Ishikawa (cell line): ENCODE results near the gene IL6R.
A peak's percentile ranks its signal among the peaks of the same experiment; 100 is the strongest.

ENCODE experiments used
- CEBPB ChIP-seq: IDR thresholded peaks from 2 replicates; pipeline ENCODE4 v1.6.1; 2012
- CREB1 ChIP-seq: IDR thresholded peaks from 2 replicates; pipeline ENCODE4 v1.6.1; 2012; ENCODE audit warnings: low read depth
- EGR1 ChIP-seq: IDR thresholded peaks from 2 replicates; pipeline ENCODE4 v1.6.1; 2012
- EP300 ChIP-seq: IDR thresholded peaks from 2 replicates; pipeline ENCODE4 v1.6.1; 2012; ENCODE audit warnings: borderline replicate concordance
- FOXM1 ChIP-seq: IDR thresholded peaks from 2 replicates; pipeline ENCODE4 v1.6.1; 2012; ENCODE audit warnings: low read depth, borderline replicate concordance
- MAX ChIP-seq: IDR thresholded peaks from 2 replicates; pipeline ENCODE4 v1.6.1; 2012
- NFIC ChIP-seq: IDR thresholded peaks from 2 replicates; pipeline ENCODE4 v1.6.1; 2012
- RAD21 ChIP-seq: IDR thresholded peaks from 2 replicates; pipeline ENCODE4 v1.6.1; 2012; ENCODE audit warnings: low read depth
- TAF1 ChIP-seq: IDR thresholded peaks from 2 replicates; pipeline ENCODE4 v1.6.1; 2012; ENCODE audit warnings: low read depth, mild to moderate bottlenecking
- TCF12 ChIP-seq: IDR thresholded peaks from 2 replicates; pipeline ENCODE4 v1.6.1; 2012; ENCODE audit warnings: low read depth
- TEAD4 ChIP-seq: IDR thresholded peaks from 2 replicates; pipeline ENCODE4 v1.6.1; 2012
- USF1 ChIP-seq: IDR thresholded peaks from 2 replicates; pipeline ENCODE4 v1.6.1; 2012
- YY1 ChIP-seq: IDR thresholded peaks from 2 replicates; pipeline ENCODE4 v1.6.1; 2012; ENCODE audit warnings: low read depth
- ZBTB7A ChIP-seq: IDR thresholded peaks from 2 replicates; pipeline ENCODE4 v1.6.1; 2012; ENCODE audit warnings: low read depth
- TF ChIP-seq, protein P1 (sequence below): IDR thresholded peaks from 2 replicates; pipeline ENCODE4 v1.6.1; 2012; ENCODE audit warnings: low read depth, mild to moderate bottlenecking

Gene IL6R

DNA sequence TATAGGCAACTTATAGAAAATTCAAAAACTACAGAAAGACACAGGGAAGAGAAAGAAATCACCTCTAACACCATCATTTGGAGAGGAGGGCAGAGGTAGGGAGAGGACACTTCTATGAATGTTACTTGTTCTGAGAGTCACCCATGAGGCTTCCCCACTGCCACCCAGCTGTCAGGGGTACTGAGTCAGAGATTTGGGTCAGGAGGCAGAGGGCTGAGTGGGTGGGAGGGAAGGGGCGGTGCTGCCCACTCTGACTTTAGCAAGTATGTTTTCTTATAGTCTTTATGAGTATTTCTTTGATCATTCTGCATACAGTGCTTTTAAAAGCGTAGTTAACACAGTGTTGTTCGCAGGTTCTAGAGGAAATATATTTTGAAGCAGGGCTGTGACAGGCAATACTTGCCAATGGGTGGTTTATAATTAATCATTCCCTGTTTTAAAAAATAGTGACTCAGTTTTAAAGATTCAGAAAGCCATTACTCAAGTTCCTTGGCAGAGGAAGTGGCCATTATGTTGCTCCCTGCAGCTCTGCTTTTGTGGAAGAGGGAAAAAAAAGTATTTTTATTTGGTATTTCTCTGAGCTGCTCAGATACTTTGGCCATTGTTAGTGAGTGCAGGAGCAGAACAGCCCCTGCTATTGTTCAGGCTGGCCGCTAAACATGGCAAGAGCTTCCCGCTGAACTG, 18.3 kb downstream of the IL6R start:
- TF ChIP-seq TAF1 (no peak), ZBTB7A (no peak), USF1 (no peak), TCF12 (peak; percentile 82), CREB1 (no peak), RAD21 (no peak), EGR1 (no peak), MAX (no peak), EP300 (peak; percentile 81), TEAD4 (peak; percentile 58; the same call in 1 of the 2 replicates), YY1 (peak; percentile 63; the same call in 1 of the 2 replicates), NFIC (peak; percentile 91), CEBPB (no peak), FOXM1 (peak; percentile 80; the same call in 1 of the 2 replicates)
- TF ChIP-seq, protein P1, sequence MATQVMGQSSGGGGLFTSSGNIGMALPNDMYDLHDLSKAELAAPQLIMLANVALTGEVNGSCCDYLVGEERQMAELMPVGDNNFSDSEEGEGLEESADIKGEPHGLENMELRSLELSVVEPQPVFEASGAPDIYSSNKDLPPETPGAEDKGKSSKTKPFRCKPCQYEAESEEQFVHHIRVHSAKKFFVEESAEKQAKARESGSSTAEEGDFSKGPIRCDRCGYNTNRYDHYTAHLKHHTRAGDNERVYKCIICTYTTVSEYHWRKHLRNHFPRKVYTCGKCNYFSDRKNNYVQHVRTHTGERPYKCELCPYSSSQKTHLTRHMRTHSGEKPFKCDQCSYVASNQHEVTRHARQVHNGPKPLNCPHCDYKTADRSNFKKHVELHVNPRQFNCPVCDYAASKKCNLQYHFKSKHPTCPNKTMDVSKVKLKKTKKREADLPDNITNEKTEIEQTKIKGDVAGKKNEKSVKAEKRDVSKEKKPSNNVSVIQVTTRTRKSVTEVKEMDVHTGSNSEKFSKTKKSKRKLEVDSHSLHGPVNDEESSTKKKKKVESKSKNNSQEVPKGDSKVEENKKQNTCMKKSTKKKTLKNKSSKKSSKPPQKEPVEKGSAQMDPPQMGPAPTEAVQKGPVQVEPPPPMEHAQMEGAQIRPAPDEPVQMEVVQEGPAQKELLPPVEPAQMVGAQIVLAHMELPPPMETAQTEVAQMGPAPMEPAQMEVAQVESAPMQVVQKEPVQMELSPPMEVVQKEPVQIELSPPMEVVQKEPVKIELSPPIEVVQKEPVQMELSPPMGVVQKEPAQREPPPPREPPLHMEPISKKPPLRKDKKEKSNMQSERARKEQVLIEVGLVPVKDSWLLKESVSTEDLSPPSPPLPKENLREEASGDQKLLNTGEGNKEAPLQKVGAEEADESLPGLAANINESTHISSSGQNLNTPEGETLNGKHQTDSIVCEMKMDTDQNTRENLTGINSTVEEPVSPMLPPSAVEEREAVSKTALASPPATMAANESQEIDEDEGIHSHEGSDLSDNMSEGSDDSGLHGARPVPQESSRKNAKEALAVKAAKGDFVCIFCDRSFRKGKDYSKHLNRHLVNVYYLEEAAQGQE = no peak

DNA sequence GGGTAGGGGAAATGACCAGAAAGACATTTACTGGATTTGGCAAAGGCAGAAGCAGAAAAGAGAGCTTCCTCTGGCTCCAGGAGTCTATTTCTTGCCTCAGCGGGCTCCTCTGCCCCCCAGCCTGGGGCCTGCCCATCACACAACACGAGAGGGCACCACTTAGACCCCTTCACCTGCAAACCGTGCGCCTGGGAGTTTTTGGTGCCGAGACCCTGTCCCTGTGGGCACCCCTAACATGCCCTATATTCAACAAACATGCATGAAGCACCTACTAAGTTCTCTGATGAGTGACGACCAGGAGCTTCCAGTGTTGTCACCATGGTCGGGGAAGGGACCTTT, 18.8 kb downstream of the IL6R start:
- TF ChIP-seq USF1 (no peak), TCF12 (no peak; the same call in 1 of the 2 replicates), NFIC (no peak), FOXM1 (no peak), TEAD4 (no peak)

- no peak for TF ChIP-seq EP300
- TF ChIP-seq ZBTB7A = no peak
- TF ChIP-seq, protein P1 = no peak
- TF ChIP-seq MAX = no peak
- TF ChIP-seq TAF1 = no peak
- TF ChIP-seq TEAD4 = no peak
- no peak for TF ChIP-seq USF1
- no peak for TF ChIP-seq RAD21
- TF ChIP-seq TCF12 = no peak
- TF ChIP-seq YY1 = no peak
- no peak for TF ChIP-seq EGR1
- TF ChIP-seq CEBPB = no peak
- no peak for TF ChIP-seq FOXM1
- no peak for TF ChIP-seq CREB1
- no peak for TF ChIP-seq NFIC
Measured at GRCh38 chr1:154425172-154425571, 20.0 kb downstream of the IL6R start.

DNA sequence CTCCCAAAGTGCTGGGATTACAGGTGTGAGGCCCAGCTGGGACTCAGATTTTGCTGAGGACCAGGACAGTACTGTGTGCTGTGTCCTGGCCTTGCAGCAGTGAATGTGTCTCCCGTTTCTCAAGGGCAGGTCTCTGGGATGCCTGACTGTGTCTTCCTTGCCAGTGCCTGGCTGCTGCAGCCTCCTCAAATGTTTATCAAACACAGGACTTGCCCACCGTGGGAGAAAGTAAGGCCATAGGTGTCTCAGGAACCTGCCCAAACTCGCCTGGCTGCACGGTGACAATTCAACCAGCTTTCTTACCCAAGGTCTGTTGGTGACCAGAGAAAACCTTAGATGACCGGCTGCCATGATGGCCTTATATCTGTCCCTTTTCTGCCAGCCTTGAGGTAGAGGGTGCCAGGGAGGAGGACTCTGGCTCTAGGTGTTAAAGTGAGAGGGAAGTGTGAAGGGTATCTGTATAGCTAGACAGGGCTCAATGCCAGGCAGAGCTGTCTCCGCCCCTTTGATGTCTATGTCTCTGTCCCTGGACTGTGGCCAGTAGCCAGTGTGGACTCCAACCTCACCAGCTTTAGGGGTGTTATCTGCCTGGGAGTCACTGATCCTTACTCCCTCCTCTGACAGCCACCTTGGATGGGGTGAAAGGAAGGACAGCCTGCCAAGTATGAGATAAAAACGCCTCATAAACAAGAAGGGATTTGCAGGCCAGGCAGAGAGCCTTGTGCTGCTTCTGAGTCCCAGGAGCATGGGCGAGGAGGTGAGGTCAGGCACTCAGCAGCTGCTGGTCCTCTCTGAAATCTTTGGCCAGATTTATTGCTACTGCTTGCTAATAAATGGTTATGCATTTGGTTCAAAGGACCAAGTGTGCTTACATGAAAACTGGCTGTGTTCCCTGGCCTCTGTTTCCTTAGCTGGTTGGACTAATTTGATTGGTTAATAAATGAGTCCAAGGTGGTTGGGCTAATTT, 22.3 kb downstream of the IL6R start:
- TF ChIP-seq TEAD4 (no peak), NFIC (no peak), USF1 (no peak), YY1 (no peak), TCF12 (no peak), EGR1 (no peak), FOXM1 (no peak), ZBTB7A (no peak), CEBPB (no peak), RAD21 (no peak), CREB1 (no peak), EP300 (no peak), MAX (no peak), TAF1 (no peak)
- TF ChIP-seq, protein P1 = no peak
